Middle frontal gyrus (tissue), 1 donor: Measurements from ENCODE around the gene THOC7.

Source experiments
- DNase-seq: peaks from one replicate; pipeline ENCODE4 v3.0.0-alpha.2; 2015; ENCODE audit warnings: low spot score; ENCODE audit errors: extremely low spot score

THOC7 gene

GRCh38 chr3:63878394-63879060, 14.9 kb upstream of the THOC7 start:
- DNase-seq: no peak

GRCh38 chr3:63877737-63878393, 14.3 kb upstream of the THOC7 start:
- no peak for DNase-seq

- DNase-seq: no peak
Observed at GRCh38 chr3:63876260-63876659, 12.7 kb upstream of the THOC7 start.

GRCh38 chr3:63875510-63875909, 11.9 kb upstream of the THOC7 start:
- no peak for DNase-seq

GRCh38 chr3:63874769-63875168, 11.2 kb upstream of the THOC7 start:
- no peak for DNase-seq

GRCh38 chr3:63872135-63872924, 8.7 kb upstream of the THOC7 start:
- DNase-seq: no peak

GRCh38 chr3:63870615-63871005, 7.0 kb upstream of the THOC7 start:
- no peak for DNase-seq

GRCh38 chr3:63869940-63870614, 6.5 kb upstream of the THOC7 start:
- DNase-seq: no peak

GRCh38 chr3:63867225-63867624, 3.6 kb upstream of the THOC7 start:
- DNase-seq: no peak

GRCh38 chr3:63864965-63865327, 1.3 kb upstream of the THOC7 start:
- DNase-seq: no peak

- no peak for DNase-seq
Observed at GRCh38 chr3:63864008-63864964, 681 bp upstream of the THOC7 start.

GRCh38 chr3:63862804-63863149, 828 bp downstream of the THOC7 start:
- no peak for DNase-seq

- DNase-seq: no peak
Observed at GRCh38 chr3:63861306-63861705, 2.3 kb downstream of the THOC7 start.

- DNase-seq: no peak
Observed at GRCh38 chr3:63860776-63861175, 2.8 kb downstream of the THOC7 start.

GRCh38 chr3:63857311-63857710, 6.3 kb downstream of the THOC7 start:
- DNase-seq: no peak

- no peak for DNase-seq
Observed at GRCh38 chr3:63855333-63855940, 8.2 kb downstream of the THOC7 start.

- DNase-seq: no peak
Observed at GRCh38 chr3:63853106-63853505, 10.5 kb downstream of the THOC7 start.

- DNase-seq: no peak
Observed at GRCh38 chr3:63851287-63851686, 12.3 kb downstream of the THOC7 start.

- DNase-seq: no peak
Observed at GRCh38 chr3:63849175-63849574, 14.4 kb downstream of the THOC7 start.

GRCh38 chr3:63847718-63848450, 15.7 kb downstream of the THOC7 start:
- no peak for DNase-seq
